CD4-positive, alpha-beta T cell treated with Interferon alpha-2 for 1 hour (primary cell): ENCODE measurements around the gene H3-3A.

Experiments used
- DNase-seq, 2 donors: peaks; one replicate each; pipeline ENCODE4 v3.0.0-alpha.2; 2020 to 2022

H3-3A gene

GRCh38 chr1:226062558-226063223, at the start of gene H3-3A:
Gene H3-3A (plus strand): TSS chr1:226062716. CDS start chr1:226064352, 1,636 bp downstream.
- DNase-seq: peak; percentile 97 to 98

GRCh38 chr1:226017070-226017469, 45.4 kb upstream of the H3-3A start:
- no peak for DNase-seq

DNA sequence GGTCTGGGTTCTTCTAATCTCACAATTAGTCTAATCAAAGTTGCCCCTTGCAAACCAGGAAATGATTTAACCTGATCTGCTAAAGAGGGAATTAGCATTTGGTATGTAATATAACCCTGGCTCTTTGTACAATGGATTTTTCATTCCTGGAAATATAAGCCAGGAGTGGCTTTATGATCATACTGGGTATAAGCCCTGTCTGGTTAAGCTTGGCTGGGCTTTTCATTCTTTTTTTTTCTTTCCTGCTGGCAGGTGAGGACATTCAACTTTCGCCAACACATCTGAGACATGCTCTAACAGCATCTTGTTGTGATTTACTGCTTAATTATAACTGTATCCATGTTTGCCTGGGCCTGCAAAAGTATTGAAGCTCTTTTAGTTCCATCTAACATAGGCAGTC, 42.9 kb upstream of the H3-3A start:
- no peak for DNase-seq

DNA sequence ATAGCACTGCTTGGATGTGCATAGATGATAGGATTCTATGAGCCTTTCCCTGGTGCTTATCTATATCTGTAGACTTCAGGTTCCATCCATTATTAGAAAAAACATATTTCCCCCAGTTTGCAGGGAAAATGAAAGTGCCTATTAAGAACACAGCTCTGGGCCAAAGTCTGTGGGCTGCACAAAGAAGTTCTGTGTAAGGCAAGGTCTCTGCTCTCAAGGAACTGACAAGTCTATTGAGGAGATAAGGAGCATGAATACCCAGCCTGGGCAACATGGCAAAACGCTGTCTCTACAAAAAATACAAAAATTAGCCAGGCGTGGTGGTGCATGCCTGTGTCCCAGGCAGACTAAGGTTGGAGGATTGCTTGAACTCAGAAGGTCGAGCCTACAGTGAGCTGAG, 41.1 kb upstream of the H3-3A start:
- DNase-seq: no peak

DNA sequence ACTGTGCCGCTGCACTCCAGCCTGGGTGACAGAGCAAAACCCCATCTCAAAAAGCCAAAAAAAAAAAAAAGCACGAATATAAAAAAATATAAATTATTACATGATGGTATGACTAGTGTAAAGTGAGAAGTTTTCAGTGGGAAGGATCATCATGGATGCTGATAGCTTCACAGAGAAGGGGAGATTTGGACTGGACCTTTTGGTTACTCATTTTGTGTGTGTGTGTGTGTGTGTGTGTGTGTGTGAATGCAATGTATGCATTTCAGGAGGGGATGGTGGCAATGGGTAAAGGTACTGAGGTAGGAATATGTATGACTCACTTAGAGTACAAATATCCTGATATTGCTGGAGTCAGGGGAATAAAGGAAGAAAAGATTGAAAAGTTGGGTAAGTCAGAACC, 40.7 kb upstream of the H3-3A start:
- DNase-seq: no peak

GRCh38 chr1:226023735-226024134, 38.8 kb upstream of the H3-3A start:
- DNase-seq: no peak

DNA sequence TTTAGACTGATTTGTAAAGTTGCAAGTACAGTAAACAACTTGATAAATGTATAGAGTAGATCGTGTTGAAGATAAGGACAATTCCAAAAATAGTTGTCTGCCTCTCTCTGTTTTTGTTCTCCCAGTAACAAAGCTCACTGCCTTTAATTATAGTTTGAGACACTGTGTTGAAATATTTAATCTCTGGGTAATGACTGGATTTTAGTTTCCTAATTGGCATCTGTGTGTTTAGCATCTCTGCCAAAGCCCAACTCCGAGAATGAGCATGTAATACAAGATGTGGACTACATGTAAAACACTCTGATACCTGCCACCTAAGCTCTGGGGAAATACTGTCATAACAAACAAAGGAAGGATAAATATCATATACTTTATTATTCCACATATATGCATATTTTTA, 35.7 kb upstream of the H3-3A start:
- no peak for DNase-seq

DNA sequence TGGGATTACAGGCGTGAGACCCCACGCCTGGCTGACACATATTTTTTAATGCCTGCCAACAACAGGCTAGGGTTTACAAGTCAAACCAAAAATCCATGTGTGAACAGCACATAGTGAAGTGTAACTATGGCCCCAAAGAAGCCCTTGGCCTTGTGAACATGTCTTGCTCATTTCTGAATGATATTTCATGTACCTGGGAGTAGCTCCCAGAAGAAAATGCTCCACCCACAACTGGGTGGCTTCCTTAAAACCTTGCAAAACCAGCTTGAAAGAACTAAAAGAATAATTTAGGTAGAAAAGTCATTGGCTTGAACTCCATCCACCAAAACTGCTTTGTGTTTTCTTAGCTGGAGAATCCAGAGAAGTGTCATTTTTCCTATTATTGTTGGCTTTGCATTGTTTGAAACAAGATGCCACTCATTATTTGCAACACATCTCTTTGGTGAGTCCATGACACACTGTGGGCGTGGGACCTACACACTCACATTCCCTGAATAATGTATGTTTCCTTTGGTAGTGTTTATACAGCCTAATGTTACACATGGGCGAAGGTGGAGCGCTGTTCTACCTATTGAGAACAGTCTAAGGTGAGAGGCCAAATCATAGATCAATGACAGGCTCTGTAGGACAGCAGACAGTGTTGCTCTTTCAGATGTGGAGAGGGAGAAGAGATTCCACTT, 34.8 kb upstream of the H3-3A start:
- no peak for DNase-seq

- DNase-seq: peak in 1 of 2 donors; percentile 65
Measured at GRCh38 chr1:226029093-226029496, 33.4 kb upstream of the H3-3A start.

DNA sequence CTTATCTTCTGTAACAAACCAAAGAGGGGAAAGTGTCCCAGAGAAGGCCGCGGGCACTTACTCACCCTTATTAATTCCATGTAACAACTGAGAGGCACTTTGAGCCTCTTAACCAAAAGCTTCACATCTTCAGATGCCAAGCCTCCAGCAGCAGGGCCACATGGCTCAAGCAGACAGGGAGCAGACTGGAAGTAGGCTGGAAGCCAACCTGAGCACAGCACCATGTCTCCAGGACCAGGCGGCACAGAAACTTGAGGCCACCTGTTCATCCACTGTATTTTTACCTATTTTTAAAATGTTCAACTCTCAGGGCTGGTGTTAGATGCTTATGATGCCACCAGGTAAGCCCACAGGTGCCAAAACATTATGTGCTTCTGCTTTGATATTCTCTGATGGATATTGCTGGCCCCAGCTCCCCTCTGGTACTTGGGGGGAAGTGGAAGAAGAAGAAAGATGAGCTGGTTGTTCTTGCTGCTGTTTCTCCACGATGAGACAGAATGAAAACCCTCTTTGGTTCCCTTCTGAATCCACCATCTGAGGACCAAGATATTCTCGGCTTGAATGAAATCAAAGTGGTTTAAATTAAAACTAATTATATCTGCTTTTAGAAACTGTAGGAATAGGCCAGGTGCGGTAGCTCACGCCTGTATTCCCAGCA, 32.8 kb upstream of the H3-3A start:
- no peak for DNase-seq

DNA sequence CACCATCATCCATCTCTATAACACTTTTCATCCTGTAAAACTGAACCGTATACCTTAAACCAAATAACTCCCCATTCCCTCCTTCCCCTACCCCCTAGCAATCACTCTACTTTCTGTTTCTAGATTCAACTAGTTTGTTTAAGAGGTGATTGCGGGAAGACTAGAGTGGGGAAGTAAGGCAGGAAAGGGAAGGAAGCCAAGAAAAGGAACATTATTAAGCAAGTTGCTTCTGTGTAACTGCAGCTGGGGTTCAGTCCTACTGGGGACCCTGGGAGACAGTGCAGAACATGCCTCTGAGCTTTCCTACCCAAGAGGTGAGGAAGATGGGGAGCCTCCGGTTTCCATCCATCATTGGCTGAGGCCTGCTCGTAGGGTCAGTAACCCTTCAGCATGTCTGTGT, 28.9 kb upstream of the H3-3A start:
- peak in 1 of 2 donors; percentile 40 for DNase-seq

GRCh38 chr1:226033991-226034390, 28.5 kb upstream of the H3-3A start:
- no peak for DNase-seq

- peak; percentile 26 to 79 for DNase-seq
Measured at GRCh38 chr1:226034482-226034881, 28.0 kb upstream of the H3-3A start.

- no peak for DNase-seq
Measured at GRCh38 chr1:226035915-226036314, 26.6 kb upstream of the H3-3A start.

- no peak for DNase-seq
Measured at GRCh38 chr1:226038661-226039060, 23.9 kb upstream of the H3-3A start.

DNA sequence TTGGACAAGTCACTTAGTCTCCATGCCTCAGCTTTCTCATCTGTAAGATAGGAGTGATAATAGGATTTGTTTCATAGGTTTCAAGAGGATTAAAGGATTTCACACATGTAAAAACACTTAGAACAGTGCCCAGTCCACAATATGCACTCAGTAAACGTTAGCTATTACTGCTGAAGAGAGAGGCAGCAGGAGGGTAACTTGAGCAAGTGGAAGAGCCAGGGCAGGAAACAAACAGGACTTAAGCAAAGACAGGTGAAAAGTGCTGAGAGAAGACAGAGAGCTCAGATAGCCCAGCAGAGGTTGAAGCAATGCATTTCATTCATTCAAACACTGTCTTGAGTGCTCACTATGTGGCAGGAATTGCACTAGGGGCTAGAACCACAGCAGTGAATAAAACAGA, 21.1 kb upstream of the H3-3A start:
- no peak for DNase-seq

GRCh38 chr1:226044514-226045101, 17.9 kb upstream of the H3-3A start:
- no peak for DNase-seq

DNA sequence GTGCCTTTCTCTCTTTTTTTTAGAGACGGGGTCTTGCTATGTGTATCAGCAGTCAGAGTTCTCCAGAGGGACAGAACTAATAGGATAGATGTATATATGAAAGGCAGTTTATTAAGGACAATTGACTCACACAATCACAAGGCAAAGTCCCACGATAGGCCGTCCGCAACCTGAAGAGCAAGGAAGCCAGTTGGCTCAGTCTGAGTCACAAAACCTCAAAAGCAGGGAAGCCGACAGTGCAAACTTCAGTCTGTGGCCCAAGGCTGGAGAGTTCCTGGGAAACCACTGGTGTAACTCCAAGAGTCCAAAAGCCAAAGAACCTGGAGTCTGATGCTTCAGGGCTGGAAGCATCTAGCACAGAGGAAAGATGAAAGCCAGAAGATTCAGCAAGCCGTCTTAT, 16.3 kb upstream of the H3-3A start:
- no peak for DNase-seq

DNA sequence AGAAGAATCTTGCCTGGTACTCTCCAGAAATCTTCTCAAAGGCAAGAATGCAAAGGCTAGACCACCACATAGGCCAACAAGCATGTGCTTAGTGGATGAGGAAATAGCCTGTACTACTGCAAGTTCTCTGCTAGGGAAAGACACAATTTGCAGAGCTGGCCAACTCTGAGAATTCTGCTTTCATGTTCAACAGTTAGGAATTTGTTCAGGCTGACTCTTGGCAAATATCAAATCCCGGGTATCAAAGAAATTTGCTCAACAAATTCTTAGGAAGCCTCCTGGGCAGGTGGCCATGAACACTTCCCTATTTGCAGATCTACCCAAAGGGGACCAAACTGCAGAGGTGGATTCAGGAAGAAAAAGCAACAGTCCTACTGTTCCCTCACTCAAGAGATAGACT, 15.0 kb upstream of the H3-3A start:
- DNase-seq: no peak

- DNase-seq: no peak
Measured at GRCh38 chr1:226048886-226049285, 13.6 kb upstream of the H3-3A start.

GRCh38 chr1:226050133-226050532, 12.4 kb upstream of the H3-3A start:
- DNase-seq: no peak

GRCh38 chr1:226051365-226051764, 11.2 kb upstream of the H3-3A start:
- DNase-seq: peak in 1 of 2 donors; percentile 47

GRCh38 chr1:226052061-226052460, 10.5 kb upstream of the H3-3A start:
- no peak for DNase-seq
